NCI-H128 (cell line): ENCODE measurements around the gene SLC1A2.

ENCODE experiments used
- DNase-seq: peaks from one replicate; lab custom pipeline; 2025; ENCODE audit not compliant: unreplicated experiment; lab: John Stamatoyannopoulos, UW

Gene SLC1A2

GRCh38 chr11:35204614-35205013 is 214.7 kb downstream of the SLC1A2 start:
- DNase-seq, result no peak
